ENCODE results near the gene WDR18.

- TF ChIP-seq CTCF (IDR thresholded peaks at IDR 0.05) (no peak), POLR2A (IDR thresholded peaks at IDR 0.05) (no peak)
Measured at GRCh38 chr19:960020-960419, 24.1 kb upstream of the WDR18 start.
